HG03159 (cell line): ENCODE data around the gene SHISA8.
"Not testable (repeated sequence)": the region's sequence is repeated elsewhere in the genome, so short reads cannot be mapped to it uniquely, and the experiment has no call there.

Source experiments
- ATAC-seq: cut with Tn5 transposase; IDR thresholded peaks from one replicate; pipeline ENCODE4 v1.9.1; 2021; ENCODE audit warnings: mild to moderate bottlenecking, moderate library complexity; ENCODE audit not compliant: unreplicated experiment

The SHISA8 gene

GRCh38 chr22:41915035-41915785, at the start of gene SHISA8:
Gene SHISA8 (minus strand): TSS chr22:41915074. CDS start chr22:41914667, 407 bp downstream.
- no peak for ATAC-seq

GRCh38 chr22:41964112-41964491, 49.2 kb upstream of the SHISA8 start:
- no peak for ATAC-seq

- no peak for ATAC-seq
These were observed 48.7 kb upstream of the SHISA8 start for GRCh38 chr22:41963453-41964111.

- ATAC-seq: peak; percentile 32
These were observed 43.2 kb upstream of the SHISA8 start for GRCh38 chr22:41957941-41958556.

- ATAC-seq: no peak
These were observed 37.8 kb upstream of the SHISA8 start for GRCh38 chr22:41952713-41953112.

- no peak for ATAC-seq
These were observed 37.1 kb upstream of the SHISA8 start, which contains the start of gene SMIM45 for GRCh38 chr22:41951898-41952474. Gene SMIM45 (plus strand): TSS chr22:41952150.

GRCh38 chr22:41949297-41949965, 34.6 kb upstream of the SHISA8 start:
- ATAC-seq: no peak

GRCh38 chr22:41948928-41949296, 34.0 kb upstream of the SHISA8 start:
- ATAC-seq: not testable (repeated sequence)

- ATAC-seq: no peak
These were observed 33.3 kb upstream of the SHISA8 start for GRCh38 chr22:41948142-41948541.

GRCh38 chr22:41947424-41948080, 32.7 kb upstream of the SHISA8 start:
- ATAC-seq: no peak

- peak; percentile 68 for ATAC-seq
These were observed 32.0 kb upstream of the SHISA8 start, which contains the start of gene CENPM for GRCh38 chr22:41946629-41947423. Gene CENPM (minus strand): TSS chr22:41947152. CDS start chr22:41947076, 76 bp downstream.

- no peak for ATAC-seq
These were observed 28.9 kb upstream of the SHISA8 start for GRCh38 chr22:41943661-41944209.

GRCh38 chr22:41940832-41941765, 26.2 kb upstream of the SHISA8 start:
- ATAC-seq: no peak

- peak; percentile 48 for ATAC-seq
These were observed 25.3 kb upstream of the SHISA8 start for GRCh38 chr22:41939981-41940831.

- ATAC-seq: no peak
These were observed 22.0 kb upstream of the SHISA8 start for GRCh38 chr22:41936894-41937169.

GRCh38 chr22:41935509-41935908, 20.6 kb upstream of the SHISA8 start:
- ATAC-seq: no peak

- ATAC-seq: no peak
These were observed 20.1 kb upstream of the SHISA8 start for GRCh38 chr22:41935015-41935351.
